ENCODE measurements around the gene PAF1.

PAF1 gene

GRCh38 chr19:39351537-39352064 is 39.3 kb downstream of the PAF1 start:
- TF ChIP-seq ZBTB7A (IDR thresholded peaks at IDR 0.05; ENCODE audit: low read depth) (no peak), TAF1 (IDR thresholded peaks at IDR 0.05; ENCODE audit: low read depth) (no peak), TCF12 (IDR thresholded peaks at IDR 0.05; ENCODE audit: low read depth) (no peak), USF1 (IDR thresholded peaks at IDR 0.05) (no peak), EGR1 (IDR thresholded peaks at IDR 0.05) (no peak), TEAD4 (IDR thresholded peaks at IDR 0.05) (no peak)

- TF ChIP-seq MAX (IDR thresholded peaks at IDR 0.05) (no peak), USF1 (IDR thresholded peaks at IDR 0.05) (no peak), RAD21 (IDR thresholded peaks at IDR 0.05; ENCODE audit: low read depth) (no peak), CREB1 (IDR thresholded peaks at IDR 0.05; ENCODE audit: low read depth) (no peak), TEAD4 (IDR thresholded peaks at IDR 0.05) (no peak), TAF1 (IDR thresholded peaks at IDR 0.05; ENCODE audit: low read depth) (no peak), CEBPB (IDR thresholded peaks at IDR 0.05) (no peak), NFIC (IDR thresholded peaks at IDR 0.05) (no peak)
- TF ChIP-seq, protein P1, sequence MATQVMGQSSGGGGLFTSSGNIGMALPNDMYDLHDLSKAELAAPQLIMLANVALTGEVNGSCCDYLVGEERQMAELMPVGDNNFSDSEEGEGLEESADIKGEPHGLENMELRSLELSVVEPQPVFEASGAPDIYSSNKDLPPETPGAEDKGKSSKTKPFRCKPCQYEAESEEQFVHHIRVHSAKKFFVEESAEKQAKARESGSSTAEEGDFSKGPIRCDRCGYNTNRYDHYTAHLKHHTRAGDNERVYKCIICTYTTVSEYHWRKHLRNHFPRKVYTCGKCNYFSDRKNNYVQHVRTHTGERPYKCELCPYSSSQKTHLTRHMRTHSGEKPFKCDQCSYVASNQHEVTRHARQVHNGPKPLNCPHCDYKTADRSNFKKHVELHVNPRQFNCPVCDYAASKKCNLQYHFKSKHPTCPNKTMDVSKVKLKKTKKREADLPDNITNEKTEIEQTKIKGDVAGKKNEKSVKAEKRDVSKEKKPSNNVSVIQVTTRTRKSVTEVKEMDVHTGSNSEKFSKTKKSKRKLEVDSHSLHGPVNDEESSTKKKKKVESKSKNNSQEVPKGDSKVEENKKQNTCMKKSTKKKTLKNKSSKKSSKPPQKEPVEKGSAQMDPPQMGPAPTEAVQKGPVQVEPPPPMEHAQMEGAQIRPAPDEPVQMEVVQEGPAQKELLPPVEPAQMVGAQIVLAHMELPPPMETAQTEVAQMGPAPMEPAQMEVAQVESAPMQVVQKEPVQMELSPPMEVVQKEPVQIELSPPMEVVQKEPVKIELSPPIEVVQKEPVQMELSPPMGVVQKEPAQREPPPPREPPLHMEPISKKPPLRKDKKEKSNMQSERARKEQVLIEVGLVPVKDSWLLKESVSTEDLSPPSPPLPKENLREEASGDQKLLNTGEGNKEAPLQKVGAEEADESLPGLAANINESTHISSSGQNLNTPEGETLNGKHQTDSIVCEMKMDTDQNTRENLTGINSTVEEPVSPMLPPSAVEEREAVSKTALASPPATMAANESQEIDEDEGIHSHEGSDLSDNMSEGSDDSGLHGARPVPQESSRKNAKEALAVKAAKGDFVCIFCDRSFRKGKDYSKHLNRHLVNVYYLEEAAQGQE (IDR thresholded peaks at IDR 0.05; ENCODE audit: low read depth), result no peak
These were observed 40.8 kb downstream of the PAF1 start for GRCh38 chr19:39350156-39350555.

DNA sequence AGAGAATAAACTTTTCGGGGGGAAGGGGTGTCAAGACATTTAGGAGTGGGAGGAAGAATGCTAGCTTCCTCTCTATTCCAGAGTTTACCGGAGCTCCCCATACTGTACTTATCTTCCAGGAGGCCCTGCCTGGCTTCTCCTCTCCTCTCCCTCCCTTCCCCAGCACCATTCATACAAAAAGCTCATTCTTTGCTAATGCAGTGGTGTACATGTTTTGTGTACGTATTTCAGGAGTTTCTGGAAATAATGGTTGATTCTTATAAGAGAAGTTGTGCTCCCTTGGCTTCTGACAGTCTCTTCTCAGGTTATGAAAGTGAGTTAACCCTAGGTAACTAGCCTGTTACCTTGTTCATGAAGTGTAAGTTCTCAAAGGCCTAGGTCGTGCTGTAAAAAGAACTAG is 41.6 kb downstream of the PAF1 start:
- TF ChIP-seq TEAD4 (IDR thresholded peaks at IDR 0.05) (no peak), EP300 (IDR thresholded peaks at IDR 0.05; ENCODE audit: borderline replicate concordance) (no peak), RAD21 (IDR thresholded peaks at IDR 0.05; ENCODE audit: low read depth) (no peak), MAX (IDR thresholded peaks at IDR 0.05) (no peak), USF1 (IDR thresholded peaks at IDR 0.05) (no peak), TAF1 (IDR thresholded peaks at IDR 0.05; ENCODE audit: low read depth) (no peak), TCF12 (IDR thresholded peaks at IDR 0.05; ENCODE audit: low read depth) (no peak), CEBPB (IDR thresholded peaks at IDR 0.05) (no peak)
- TF ChIP-seq, protein P1 (IDR thresholded peaks at IDR 0.05; ENCODE audit: low read depth), result no peak

- no peak for TF ChIP-seq TCF12 (IDR thresholded peaks at IDR 0.05; ENCODE audit: low read depth)
- TF ChIP-seq YY1 (IDR thresholded peaks at IDR 0.05; ENCODE audit: low read depth), result no peak
- no peak for TF ChIP-seq RAD21 (IDR thresholded peaks at IDR 0.05; ENCODE audit: low read depth)
These were observed 43.4 kb downstream of the PAF1 start for GRCh38 chr19:39347332-39348164.

- TF ChIP-seq CREB1 (IDR thresholded peaks at IDR 0.05; ENCODE audit: low read depth) (no peak), USF1 (IDR thresholded peaks at IDR 0.05) (no peak), TEAD4 (IDR thresholded peaks at IDR 0.05) (no peak), RAD21 (IDR thresholded peaks at IDR 0.05; ENCODE audit: low read depth) (no peak), EGR1 (IDR thresholded peaks at IDR 0.05) (no peak), CEBPB (IDR thresholded peaks at IDR 0.05) (no peak), MAX (IDR thresholded peaks at IDR 0.05) (no peak), NFIC (IDR thresholded peaks at IDR 0.05) (no peak), TCF12 (IDR thresholded peaks at IDR 0.05; ENCODE audit: low read depth) (no peak), EP300 (IDR thresholded peaks at IDR 0.05; ENCODE audit: borderline replicate concordance) (no peak), ZBTB7A (IDR thresholded peaks at IDR 0.05; ENCODE audit: low read depth) (no peak), FOXM1 (IDR thresholded peaks at IDR 0.05; ENCODE audit: borderline replicate concordance, low read depth) (no peak), TAF1 (IDR thresholded peaks at IDR 0.05; ENCODE audit: low read depth) (no peak)
These were observed 45.0 kb downstream of the PAF1 start for GRCh38 chr19:39345956-39346355.

Data from Ishikawa (cell line).